ENCODE measurements around the gene MFAP4. TPM values are rescaled to one million over a fixed set of nuclear protein-coding genes. Genes with fewer than 3 reads are reported as not detected.
A peak's percentile ranks its signal among the peaks of the same experiment; 100 is the strongest.

Gene MFAP4
- total and polyA plus RNA-seq, 9 of the 15 experiments (the other 6 are each of a cell fraction or from before 2014, with no cell fraction given) = 0.07 to 0.24 TPM; not detected in 7

MicroRNA genes within 50 kb of the gene (microRNA counts, 767-probe panel; counts per million panel counts)
- 3,314 counts per million, percentile 73 among the panel's probes with 10 or more counts for microRNA hsa-miR-1180

Small RNA genes lying within 50 kb of the gene (microRNA-seq; reads per million reads assigned to microRNA genes)
- gene MIR1180 (ENCODE audit: borderline microRNAs expressed) = 77.9 reads per million, percentile 78 among the genes with 10 or more reads in this experiment

Small RNA genes lying within 50 kb of the gene (small RNA-seq; reads per million reads assigned to genes)
- gene MIR1180 (7.0 reads per million, percentile 94 among the genes with 10 or more reads in this experiment), gene RF00537 (not detected)

Other genes starting within 250 kb of the MFAP4 start
- 8.7 and 8.9 TPM in 2 replicates for gene EPN2, start 149.8 kb downstream of the MFAP4 start, total RNA-seq (2014; rRNA removed)
- gene EPN2, start 149.8 kb downstream of the MFAP4 start, total RNA-seq (2014; rRNA removed; fragmentation: Illumina TruSeq; extraction: Trizol) = 5.8 and 8.3 TPM in 2 replicates
- gene EPN2, start 149.8 kb downstream of the MFAP4 start, total RNA-seq (2015; rRNA removed; fragmentation: Illumina TruSeq; extraction: Trizol) = 6.5 and 8.7 TPM in 2 replicates
- gene EPN2, start 149.8 kb downstream of the MFAP4 start, total RNA-seq (2021) = 12.9 and 14.0 TPM in 2 replicates
- 8.8 and 10.4 TPM in 2 replicates for gene EPN2, start 149.8 kb downstream of the MFAP4 start, polyA plus RNA-seq (2011; rRNA removed)
- gene EPN2, start 149.8 kb downstream of the MFAP4 start, polyA plus RNA-seq (2014; fragmentation: Illumina TruSeq; extraction: Trizol) = 7.4 and 9.0 TPM in 2 replicates
- 1 to 10 TPM; 1.0 to 1.3 TPM for gene EPN2, start 149.8 kb downstream of the MFAP4 start, polyA plus RNA-seq (2014; fragmentation: Nextera tagmentation; extraction: Ambion mirVana)
- gene EPN2, start 149.8 kb downstream of the MFAP4 start, polyA plus RNA-seq (2014; rRNA removed) = 9.1 and 10.3 TPM in 2 replicates
- gene B9D1, start 24.5 kb downstream of the MFAP4 start, total RNA-seq (2014; rRNA removed) = 24.0 and 24.9 TPM in 2 replicates
- 7.6 and 10.3 TPM in 2 replicates for gene B9D1, start 24.5 kb downstream of the MFAP4 start, total RNA-seq (2014; rRNA removed; fragmentation: Illumina TruSeq; extraction: Trizol)
- gene B9D1, start 24.5 kb downstream of the MFAP4 start, total RNA-seq (2015; rRNA removed; fragmentation: Illumina TruSeq; extraction: Trizol) = 8.9 and 10.0 TPM in 2 replicates
- gene B9D1, start 24.5 kb downstream of the MFAP4 start, total RNA-seq (2021) = 12.7 and 15.0 TPM in 2 replicates
- gene B9D1, start 24.5 kb downstream of the MFAP4 start, polyA plus RNA-seq (2011; rRNA removed) = 23.4 and 28.0 TPM in 2 replicates
- gene B9D1, start 24.5 kb downstream of the MFAP4 start, polyA plus RNA-seq (2014; fragmentation: Illumina TruSeq; extraction: Trizol) = 14.3 and 18.9 TPM in 2 replicates
- 10 to 100 TPM in 1 of 2 experiments, 1 to 10 TPM in 1; 9.5 to 17.9 TPM for gene B9D1, start 24.5 kb downstream of the MFAP4 start, polyA plus RNA-seq (2014; fragmentation: Nextera tagmentation; extraction: Ambion mirVana)
- 26.5 and 28.8 TPM in 2 replicates for gene B9D1, start 24.5 kb downstream of the MFAP4 start, polyA plus RNA-seq (2014; rRNA removed)
- 2.5 and 4.5 TPM in 2 replicates for gene MAPK7, start 8.7 kb downstream of the MFAP4 start, total RNA-seq (2014; rRNA removed)
- 1.1 TPM in 2 replicates for gene MAPK7, start 8.7 kb downstream of the MFAP4 start, total RNA-seq (2014; rRNA removed; fragmentation: Illumina TruSeq; extraction: Trizol)
- 2.5 and 2.7 TPM in 2 replicates for gene MAPK7, start 8.7 kb downstream of the MFAP4 start, total RNA-seq (2015; rRNA removed; fragmentation: Illumina TruSeq; extraction: Trizol)
- 7.4 and 7.5 TPM in 2 replicates for gene MAPK7, start 8.7 kb downstream of the MFAP4 start, total RNA-seq (2021)
- 2.5 and 2.9 TPM in 2 replicates for gene MAPK7, start 8.7 kb downstream of the MFAP4 start, polyA plus RNA-seq (2011; rRNA removed)
- 3.3 and 5.5 TPM in 2 replicates for gene MAPK7, start 8.7 kb downstream of the MFAP4 start, polyA plus RNA-seq (2014; fragmentation: Illumina TruSeq; extraction: Trizol)
- gene MAPK7, start 8.7 kb downstream of the MFAP4 start, polyA plus RNA-seq (2014; fragmentation: Nextera tagmentation; extraction: Ambion mirVana) = under 1 TPM; 0.46 to 0.68 TPM
- gene MAPK7, start 8.7 kb downstream of the MFAP4 start, polyA plus RNA-seq (2014; rRNA removed) = 4.3 and 6.2 TPM in 2 replicates
- 0.05 TPM in 1 of 2 replicates, not detected in the other for gene RNF112, start 24.0 kb upstream of the MFAP4 start, total RNA-seq (2014; rRNA removed)
- gene RNF112, start 24.0 kb upstream of the MFAP4 start, total RNA-seq (2014; rRNA removed; fragmentation: Illumina TruSeq; extraction: Trizol) = not detected in 2 replicates
- not detected in 2 replicates for gene RNF112, start 24.0 kb upstream of the MFAP4 start, total RNA-seq (2015; rRNA removed; fragmentation: Illumina TruSeq; extraction: Trizol)
- not detected in 2 replicates for gene RNF112, start 24.0 kb upstream of the MFAP4 start, total RNA-seq (2021)
- gene RNF112, start 24.0 kb upstream of the MFAP4 start, polyA plus RNA-seq (2011; rRNA removed) = not detected in 2 replicates
- not detected in 2 replicates for gene RNF112, start 24.0 kb upstream of the MFAP4 start, polyA plus RNA-seq (2014; fragmentation: Illumina TruSeq; extraction: Trizol)
- gene RNF112, start 24.0 kb upstream of the MFAP4 start, polyA plus RNA-seq (2014; fragmentation: Nextera tagmentation; extraction: Ambion mirVana) = not detected
- gene RNF112, start 24.0 kb upstream of the MFAP4 start, polyA plus RNA-seq (2014; rRNA removed) = not detected in 2 replicates
- not detected in 2 replicates for gene SLC47A1, start 146.7 kb upstream of the MFAP4 start, total RNA-seq (2014; rRNA removed)
- gene SLC47A1, start 146.7 kb upstream of the MFAP4 start, total RNA-seq (2014; rRNA removed; fragmentation: Illumina TruSeq; extraction: Trizol) = not detected in 2 replicates
- not detected in 2 replicates for gene SLC47A1, start 146.7 kb upstream of the MFAP4 start, total RNA-seq (2015; rRNA removed; fragmentation: Illumina TruSeq; extraction: Trizol)
- gene SLC47A1, start 146.7 kb upstream of the MFAP4 start, total RNA-seq (2021) = 0.42 TPM in 1 of 2 replicates, not detected in the other
- not detected in 2 replicates for gene SLC47A1, start 146.7 kb upstream of the MFAP4 start, polyA plus RNA-seq (2011; rRNA removed)
- not detected in 2 replicates for gene SLC47A1, start 146.7 kb upstream of the MFAP4 start, polyA plus RNA-seq (2014; fragmentation: Illumina TruSeq; extraction: Trizol)
- gene SLC47A1, start 146.7 kb upstream of the MFAP4 start, polyA plus RNA-seq (2014; fragmentation: Nextera tagmentation; extraction: Ambion mirVana) = not detected
- gene SLC47A1, start 146.7 kb upstream of the MFAP4 start, polyA plus RNA-seq (2014; rRNA removed) = not detected in 2 replicates